Renal pelvis (tissue), 4 donors: ENCODE results near the gene SNTG2. TPM values are rescaled to one million over a fixed set of nuclear protein-coding genes. Genes with fewer than 3 reads are reported as not detected.

Experiments used
- DNase-seq: peaks from one replicate; pipeline ENCODE4 v3.0.0-alpha.2; 2013
- polyA plus RNA-seq, 3 donors: library from polyadenylated mRNA; unstranded; fragments of 120-200 nt; gene quantifications; one replicate each; pipeline ENCODE4 v1.2.1, GENCODE V29; 2013; ENCODE audit not compliant: insufficient read length in 3 of 3

The SNTG2 gene
- polyA plus RNA-seq, 3 donors = 2.0 to 4.1 (median 3.7) TPM

GRCh38 chr2:989781-990467, 39.3 kb downstream of the SNTG2 start:
- no peak for DNase-seq

GRCh38 chr2:990970-991369, 40.3 kb downstream of the SNTG2 start:
- DNase-seq = no peak

GRCh38 chr2:1002350-1002749, 51.7 kb downstream of the SNTG2 start:
- DNase-seq = no peak

GRCh38 chr2:1004398-1004797, 53.7 kb downstream of the SNTG2 start:
- DNase-seq = no peak

GRCh38 chr2:1010415-1010930, 59.8 kb downstream of the SNTG2 start:
- peak; percentile 69 for DNase-seq

GRCh38 chr2:1011006-1011405, 60.4 kb downstream of the SNTG2 start:
- no peak for DNase-seq

- DNase-seq = no peak
Measured at GRCh38 chr2:1011985-1012384, 61.3 kb downstream of the SNTG2 start.

- no peak for DNase-seq
Measured at GRCh38 chr2:1014802-1015201, 64.2 kb downstream of the SNTG2 start.

GRCh38 chr2:1016500-1016899, 65.9 kb downstream of the SNTG2 start:
- DNase-seq = no peak

GRCh38 chr2:1017827-1018226, 67.2 kb downstream of the SNTG2 start:
- DNase-seq = no peak

- no peak for DNase-seq
Measured at GRCh38 chr2:1020206-1020605, 69.6 kb downstream of the SNTG2 start.

GRCh38 chr2:1022178-1022577, 71.5 kb downstream of the SNTG2 start:
- DNase-seq = no peak

- no peak for DNase-seq
Measured at GRCh38 chr2:1024981-1025380, 74.3 kb downstream of the SNTG2 start.

- no peak for DNase-seq
Measured at GRCh38 chr2:1026141-1026540, 75.5 kb downstream of the SNTG2 start.

- DNase-seq = no peak
Measured at GRCh38 chr2:1028831-1029230, 78.2 kb downstream of the SNTG2 start.

GRCh38 chr2:1032030-1032429, 81.4 kb downstream of the SNTG2 start:
- DNase-seq = no peak

- DNase-seq = no peak
Measured at GRCh38 chr2:1033069-1033468, 82.4 kb downstream of the SNTG2 start.

- no peak for DNase-seq
Measured at GRCh38 chr2:1037066-1037465, 86.4 kb downstream of the SNTG2 start.

- DNase-seq = no peak
Measured at GRCh38 chr2:1039549-1039948, 88.9 kb downstream of the SNTG2 start.

- no peak for DNase-seq
Measured at GRCh38 chr2:1041012-1041805, 90.6 kb downstream of the SNTG2 start.

- DNase-seq = no peak
Measured at GRCh38 chr2:1045109-1045508, 94.5 kb downstream of the SNTG2 start.

GRCh38 chr2:1046067-1046466, 95.4 kb downstream of the SNTG2 start:
- DNase-seq = no peak

GRCh38 chr2:1047485-1047884, 96.8 kb downstream of the SNTG2 start:
- DNase-seq = no peak
